Measurements from ENCODE around the gene CLEC3A. TPM values are rescaled to one million over a fixed set of nuclear protein-coding genes. Genes with fewer than 3 reads are reported as not detected.

CLEC3A gene
- total RNA-seq, 1 donor from 2014 or later, result not detected

GRCh38 chr16:78005881-78006280 lies 16.5 kb upstream of the CLEC3A start:
- no peak for DNase-seq (ENCODE audit: low spot score in 2 of 2, unreplicated experiment in 2 of 2)
- H3K9me3 Mint-ChIP-seq, result no peaks in the 10 kb centered on the region

GRCh38 chr16:78007121-78007520 lies 15.2 kb upstream of the CLEC3A start:
- no peaks in the 10 kb centered on the region for H3K36me3 Mint-ChIP-seq
- H3K27me3 Mint-ChIP-seq (ENCODE audit: low read depth), result peaks cover 9% of the 10 kb centered on the region
- H3K9me3 Mint-ChIP-seq, result no peaks in the 10 kb centered on the region
- peaks cover 4% of the 10 kb centered on the region for H3K4me1 Mint-ChIP-seq
- H3K4me3 Mint-ChIP-seq, result no peak overlapping the region
- DNase-seq (ENCODE audit: low spot score in 2 of 2, unreplicated experiment in 2 of 2), result no peak
- no peak overlapping the region for H3K27ac Mint-ChIP-seq
- no peak for TF ChIP-seq CTCF (IDR thresholded peaks at IDR 0.05; ENCODE audit: unreplicated experiment)

More at GRCh38 chr16:78005881-78006280, 16.5 kb upstream of the CLEC3A start:
- Mint-ChIP-seq H3K4me3 (no peak overlapping the region), H3K4me1 (peaks cover 9% of the 10 kb centered on the region), H3K27ac (no peak overlapping the region), H3K27me3 (ENCODE audit: low read depth) (peaks cover 2% of the 10 kb centered on the region), H3K36me3 (no peaks in the 10 kb centered on the region)
- peak; percentile 28 for TF ChIP-seq CTCF (IDR thresholded peaks at IDR 0.05; ENCODE audit: unreplicated experiment)

GRCh38 chr16:78024159-78024558 lies 1.8 kb downstream of the CLEC3A start:
- no peaks in the 10 kb centered on the region for H3K9me3 Mint-ChIP-seq
- TF ChIP-seq CTCF (IDR thresholded peaks at IDR 0.05; ENCODE audit: unreplicated experiment), result no peak
- peaks cover 40% of the 10 kb centered on the region for H3K27me3 Mint-ChIP-seq (ENCODE audit: low read depth)
- no peak overlapping the region for H3K4me3 Mint-ChIP-seq
- H3K36me3 Mint-ChIP-seq, result no peaks in the 10 kb centered on the region
- H3K4me1 Mint-ChIP-seq, result peaks cover 2% of the 10 kb centered on the region
- DNase-seq (ENCODE audit: low spot score in 2 of 2, unreplicated experiment in 2 of 2), result no peak
- no peak overlapping the region for H3K27ac Mint-ChIP-seq

- TF ChIP-seq CTCF (IDR thresholded peaks at IDR 0.05; ENCODE audit: unreplicated experiment), result no peak
- H3K4me1 Mint-ChIP-seq, result peaks cover 2% of the 10 kb centered on the region
- DNase-seq (ENCODE audit: low spot score in 2 of 2, unreplicated experiment in 2 of 2), result no peak
- H3K36me3 Mint-ChIP-seq, result no peaks in the 10 kb centered on the region
- H3K4me3 Mint-ChIP-seq, result no peak overlapping the region
- H3K27me3 Mint-ChIP-seq (ENCODE audit: low read depth), result peaks cover 38% of the 10 kb centered on the region
- no peak overlapping the region for H3K27ac Mint-ChIP-seq
- no peaks in the 10 kb centered on the region for H3K9me3 Mint-ChIP-seq
Observed at GRCh38 chr16:78025631-78026030, 3.3 kb downstream of the CLEC3A start.

- no peak for DNase-seq (ENCODE audit: low spot score in 2 of 2, unreplicated experiment in 2 of 2)
- Mint-ChIP-seq H3K27ac (no peak overlapping the region), H3K36me3 (no peaks in the 10 kb centered on the region), H3K4me1 (no peaks in the 10 kb centered on the region), H3K27me3 (ENCODE audit: low read depth) (peaks cover 39% of the 10 kb centered on the region), H3K4me3 (no peak overlapping the region), H3K9me3 (no peaks in the 10 kb centered on the region)
- no peak for TF ChIP-seq CTCF (IDR thresholded peaks at IDR 0.05; ENCODE audit: unreplicated experiment)
Observed at GRCh38 chr16:78028018-78028417, 5.7 kb downstream of the CLEC3A start.

- DNase-seq (ENCODE audit: low spot score in 2 of 2, unreplicated experiment in 2 of 2), result no peak
- H3K9me3 Mint-ChIP-seq, result no peaks in the 10 kb centered on the region
- no peak overlapping the region for H3K27ac Mint-ChIP-seq
- H3K36me3 Mint-ChIP-seq, result no peaks in the 10 kb centered on the region
- no peak overlapping the region for H3K4me3 Mint-ChIP-seq
- no peak for TF ChIP-seq CTCF (IDR thresholded peaks at IDR 0.05; ENCODE audit: unreplicated experiment)
- H3K4me1 Mint-ChIP-seq, result no peaks in the 10 kb centered on the region
- peaks cover 51% of the 10 kb centered on the region for H3K27me3 Mint-ChIP-seq (ENCODE audit: low read depth)
Observed at GRCh38 chr16:78034530-78034929, 12.2 kb downstream of the CLEC3A start.

Data from mesothelial cell of epicardium (in vitro differentiated cells).